HepG2 (cell line): Measurements from ENCODE around the gene NVL. TPM values are rescaled to one million over a fixed set of nuclear protein-coding genes. Genes with fewer than 3 reads are reported as not detected.
A peak's percentile ranks its signal among the peaks of the same experiment; 100 is the strongest.

Source experiments
- ATAC-seq: fragments of 200-7000 bp; cut with Tn5 transposase; 3 replicates; pipeline ENCODE4 v1.9.1; 2020; ENCODE audit warnings: mild to moderate bottlenecking, moderate library complexity
- BruUV-seq: library from RNA; stranded (reverse); fragments of 400-500 nt; replicated peaks from 2 replicates; lab custom pipeline; 2021; lab: Mats Ljungman, UMichigan
- CTCF ChIA-PET: fragments of 300-600 bp; formaldehyde crosslinking; extraction: SDS; loops from one replicate; lab custom pipeline; 2021; ENCODE audit warnings: low total read pairs, inconsistent platforms, low intra/inter-chr PET ratio; lab: Yijun Ruan, JAX
- POLR2A ChIA-PET: fragments of 350-600 bp; sonication (Branson Sonifier 250); formaldehyde crosslinking; loops from one replicate; lab custom pipeline; 2020; ENCODE audit warnings: antibody characterized with exemption, inconsistent platforms; lab: Yijun Ruan, JAX
- DNase-seq: peaks from one replicate; pipeline ENCODE4 v3.0.0-alpha.2; 2015; ENCODE audit warnings: low spot score
- FAIRE-seq: peaks from 3 replicates; lab custom pipeline; 2011; peaks lifted over from hg19 to GRCh38; lab: Jason Lieb, UNC
- H2AFZ ChIP-seq: one replicate; pipeline ENCODE4 v1.6.1; 2011; ENCODE audit warnings: low read length, inconsistent platforms
- H3K27ac ChIP-seq: fragments of 300-600 bp; 3 replicates; pipeline ENCODE4 v1.8.0; 2011; ENCODE audit warnings: mixed run types, mild to moderate bottlenecking, mixed read lengths, low read length, inconsistent platforms; ENCODE audit not compliant: insufficient read depth; ENCODE audit errors: extremely low read length
- H3K27me3 ChIP-seq, 2 experiments: fragments of 200-600 bp in 1 of 2; 2 replicates in 1 of 2; 3 replicates in 1 of 2; pipeline versions ENCODE4 v1.6.0 to v1.8.0; 2011; ENCODE audit warnings: low read length in 2 of 2, mild to moderate bottlenecking in 2 of 2, moderate library complexity in 2 of 2, inconsistent platforms in 1 of 2; ENCODE audit not compliant: insufficient read depth in 2 of 2, control insufficient read depth in 1 of 2
- H3K36me3 ChIP-seq, 2 experiments: fragments of 200-600 bp in 1 of 2; replicated peaks in 1 of 2; 2 replicates in 1 of 2; 3 replicates in 1 of 2; pipeline versions ENCODE4 v1.5.1 to v1.8.0; 2011; ENCODE audit warnings: low read length in 2 of 2, inconsistent platforms in 1 of 2; ENCODE audit not compliant: insufficient read depth in 2 of 2, control insufficient read depth in 1 of 2
- H3K4me1 ChIP-seq: 2 replicates; pipeline ENCODE4 v1.5.1; 2012; ENCODE audit warnings: low read length, inconsistent platforms; ENCODE audit not compliant: insufficient read depth
- H3K4me2 ChIP-seq: 2 replicates; pipeline ENCODE4 v1.6.0; 2011; ENCODE audit warnings: low read depth, low read length, inconsistent platforms
- H3K4me3 ChIP-seq, 3 experiments: fragments of 200-600 bp in 1 of 3; sonication (generic), shearing (Covaris generic) in 1 of 3; replicated peaks in 1 of 3; 2 replicates each; pipeline ENCODE4 v1.5.1; 2011 to 2016; ENCODE audit warnings: low read length in 3 of 3, inconsistent platforms in 2 of 3, low read depth in 2 of 3, mild to moderate bottlenecking in 2 of 3, control low read depth in 1 of 3, mixed read lengths in 1 of 3; ENCODE audit not compliant: insufficient read depth in 1 of 3
- H3K79me2 ChIP-seq: one replicate; pipeline ENCODE4 v1.6.1; 2011; ENCODE audit warnings: low read length, inconsistent platforms; ENCODE audit not compliant: insufficient read depth
- H3K9ac ChIP-seq: 2 replicates; pipeline ENCODE4 v1.6.0; 2011; ENCODE audit warnings: mild to moderate bottlenecking, low read depth, low read length, inconsistent platforms; ENCODE audit not compliant: insufficient read depth
- H3K9me3 ChIP-seq: 2 replicates; pipeline ENCODE4 v1.5.1; 2012; ENCODE audit warnings: mild to moderate bottlenecking, low read length
- H4K20me1 ChIP-seq: 2 replicates; pipeline ENCODE4 v1.6.0; 2011; ENCODE audit warnings: inconsistent platforms, mild to moderate bottlenecking, low read length, moderate library complexity; ENCODE audit not compliant: insufficient read depth
- FOXA1 ChIP-seq, 2 experiments: fragments of 450-650 bp in 1 of 2; sonication (generic) in 1 of 2; formaldehyde crosslinking in 1 of 2; IDR thresholded peaks; 2 replicates each; pipeline versions ENCODE4 v1.4.0 to v1.6.1; 2016 to 2020; ENCODE audit warnings: missing genetic modification reagents in 1 of 2
- HNRNPL ChIP-seq: fragments of 200-400 bp; formaldehyde crosslinking; IDR thresholded peaks from 2 replicates; pipeline ENCODE4 v1.6.1; 2017; ENCODE audit warnings: mild to moderate bottlenecking, low read depth, low read length
- KMT2B ChIP-seq: IDR thresholded peaks from 2 replicates; pipeline ENCODE4 v1.6.1; 2016; ENCODE audit warnings: missing genetic modification reagents, missing compliant biosample characterization
- RAD21 ChIP-seq: fragments of 450-650 bp; formaldehyde crosslinking; IDR thresholded peaks from 2 replicates; pipeline ENCODE4 v1.5.0; 2020; ENCODE audit warnings: mild to moderate bottlenecking
- TFAP4 ChIP-seq: sonication (generic); IDR thresholded peaks from 2 replicates; pipeline ENCODE4 v1.6.1; 2016; ENCODE audit warnings: low read depth, borderline replicate concordance
- ZBTB8A ChIP-seq: sonication (generic); formaldehyde crosslinking; IDR thresholded peaks from 2 replicates; pipeline ENCODE4 v1.4.0; 2020; ENCODE audit warnings: mild to moderate bottlenecking, low read depth, missing genetic modification reagents, borderline replicate concordance
- ZKSCAN5 ChIP-seq: sonication (generic); formaldehyde crosslinking; IDR thresholded peaks from 2 replicates; pipeline ENCODE4 v1.5.1; 2020; ENCODE audit warnings: mild to moderate bottlenecking, missing genetic modification reagents
- ZSCAN22 ChIP-seq: sonication (generic); formaldehyde crosslinking; IDR thresholded peaks from 2 replicates; pipeline ENCODE4 v1.4.0; 2020; ENCODE audit warnings: mild to moderate bottlenecking, missing genetic modification reagents
- WGBS: methylation state at CpG from one replicate; pipeline ENCODE4 v1.1.6; 2017; ENCODE audit warnings: low lambda C conversion rate; 5-methylcytosine and 5-hydroxymethylcytosine counted together
- in situ Hi-C: cut with HindIII; loops from 2 replicates; pipeline ENCODE4 v1.10.0; 2017; ENCODE audit warnings: low pct_unique_long_range_greater_than_20kb; ENCODE audit not compliant: extremely low pct_ligation_motif_present
- intact Hi-C: fragments of 100-400 bp; cut with micrococcal nuclease; formaldehyde crosslinking; loops from one replicate; pipeline ENCODE4 v1.10.0; 2022; ENCODE audit not compliant: unreplicated experiment
- polyA plus RNA-seq, 8 experiments: library from polyadenylated mRNA; depleted of rRNA in 3 of 8; stranded (reverse) in 7 of 8; unstranded in 1 of 8; fragments of >200 nt; fragmentation: Illumina TruSeq in 4 of 8; extraction: Trizol in 4 of 8; gene quantifications; 2 replicates each; pipeline versions ENCODE4 v1.2.1 to v1.2.3, GENCODE V29; 2011 to 2016; ENCODE audit warnings: low read depth in 4 of 8, missing spikeins in 1 of 8, mixed read lengths in 1 of 8; ENCODE audit not compliant: insufficient read depth in 1 of 8
- total RNA-seq, 5 experiments: library from RNA; depleted of rRNA; stranded (reverse); fragments of >200 nt; fragmentation: Illumina TruSeq; extraction: Trizol; gene quantifications; 2 replicates each; pipeline ENCODE4 v1.2.3, GENCODE V29; 2016; ENCODE audit warnings: low read depth in 1 of 5

Gene NVL
- total and polyA plus RNA-seq, 2 of the 13 experiments (the other 11 are each of a cell fraction or from before 2014, with no cell fraction given), result 8.3 to 21.0 TPM

- ATAC-seq, result no peak; the same call in 2 of the 3 replicates
- no peak overlapping the region for H3K4me3 ChIP-seq
- in situ Hi-C loops (no loop called here), intact Hi-C loops (no loop called here)
- DNase-seq, result no peak
- TF ChIP-seq ZSCAN22 (CRISPR knock-in tag) (no peak), ZBTB8A (no peak)
- no peaks in the 10 kb centered on the region for H3K9me3 ChIP-seq
- H3K4me1 ChIP-seq, result peaks cover 15% of the 10 kb centered on the region
- no peak overlapping the region for H2AFZ ChIP-seq
- H3K27me3 ChIP-seq, result no peaks in the 10 kb centered on the region
- POLR2A ChIA-PET, result no interaction called here
- no peak overlapping the region for H3K9ac ChIP-seq
- 36% methylated on average over 12 of the region's 12 CpGs for WGBS
- CTCF ChIA-PET, result no interaction called here
- no peak overlapping the region for H3K4me2 ChIP-seq
- H3K79me2 ChIP-seq, result no peaks in the 10 kb centered on the region
- H4K20me1 ChIP-seq, result no peaks in the 10 kb centered on the region
- BruUV-seq, result no TSS peak
- H3K36me3 ChIP-seq, result peaks cover 0 to 11% of the 10 kb centered on the region in 2 experiments; a peak in 1 of 5 replicates
- H3K27ac ChIP-seq, result no peak overlapping the region
- FAIRE-seq, result no peak
These were observed 105.9 kb downstream of the NVL start for GRCh38 chr1:224223819-224224714.

GRCh38 chr1:224219612-224220059 is 110.3 kb downstream of the NVL start:
- Histone ChIP-seq H3K9ac (no peak overlapping the region), H3K79me2 (no peaks in the 10 kb centered on the region), H3K27ac (no peak overlapping the region), H3K4me2 (no peak overlapping the region), H3K4me1 (peaks cover 19% of the 10 kb centered on the region), H3K4me3 (no peak overlapping the region), H3K27me3 (no peaks in the 10 kb centered on the region), H3K9me3 (no peaks in the 10 kb centered on the region), H3K36me3 (no peaks in the 10 kb centered on the region), H2AFZ (no peak overlapping the region), H4K20me1 (no peaks in the 10 kb centered on the region)
- ChIA-PET CTCF (no interaction called here), POLR2A (no interaction called here)
- no TSS peak for BruUV-seq
- FAIRE-seq (no peak), DNase-seq (no peak), ATAC-seq (no peak)
- intact Hi-C loops (no loop called here), in situ Hi-C loops (no loop called here)
- WGBS, result 16% methylated on average over 7 of the region's 7 CpGs
- TF ChIP-seq HNRNPL, result no peak
- no peak for TF ChIP-seq TFAP4
- TF ChIP-seq ZKSCAN5, result no peak
- no peak for TF ChIP-seq FOXA1 (IDR thresholded peaks at IDR 0.05)
- TF ChIP-seq FOXA1 (CRISPR knock-in tag; IDR thresholded peaks at IDR 0.05), result peak; percentile 40; the same call in 1 of the 2 replicates
- TF ChIP-seq RAD21 (CRISPR knock-in tag), result no peak
- no peak for TF ChIP-seq KMT2B
